Upper lobe of right lung (tissue), 1 donor: ENCODE data around the gene ROGDI. TPM values are rescaled to one million over a fixed set of nuclear protein-coding genes. Genes with fewer than 3 reads are reported as not detected.

Source experiments
- ATAC-seq: fragments of 200-7000 bp; cut with Tn5 transposase; one replicate; pipeline ENCODE4 v1.9.1; 2020; ENCODE audit warnings: mild to moderate bottlenecking, moderate library complexity
- DNase-seq: peaks from one replicate; pipeline ENCODE4 v3.0.0-alpha.2; 2020
- H3K27ac ChIP-seq: fragments of 200-600 bp; one replicate; pipeline ENCODE4 v1.8.0; 2022
- H3K27me3 ChIP-seq: fragments of 200-600 bp; one replicate; pipeline ENCODE4 v1.8.0; 2022; ENCODE audit warnings: mild to moderate bottlenecking
- H3K36me3 ChIP-seq: fragments of 200-600 bp; one replicate; pipeline ENCODE4 v1.8.0; 2022
- H3K4me1 ChIP-seq: fragments of 200-600 bp; one replicate; pipeline ENCODE4 v1.8.0; 2022
- H3K4me3 ChIP-seq: fragments of 200-600 bp; one replicate; pipeline ENCODE4 v1.8.0; 2022; ENCODE audit warnings: mild to moderate bottlenecking
- H3K9me3 ChIP-seq: fragments of 200-600 bp; one replicate; pipeline ENCODE4 v1.8.0; 2022
- CTCF ChIP-seq: fragments of 200-600 bp; IDR thresholded peaks from one replicate; pipeline ENCODE4 v1.8.0; 2022; ENCODE audit warnings: antibody characterized with exemption
- intact Hi-C: fragments of 100-400 bp; cut with DNase I; formaldehyde crosslinking; loops from one replicate; pipeline ENCODE4 v1.11.0; 2022
- total RNA-seq: library from RNA; stranded (reverse); fragmentation: NEBNext Ultra II Directional; extraction: Animal tissue kit (Norgen Biotek cat#: 25700); gene quantifications from one replicate; pipeline ENCODE4 v1.2.1, GENCODE V29; 2021
- donor health status: DM: no; HTN: yes; CAD: no; lungs with severe emphysema.

Gene ROGDI
- total RNA-seq, 1 donor from 2014 or later: 21.8 TPM

GRCh38 chr16:4752351-4753100, 49.9 kb downstream of the ROGDI start:
- Histone ChIP-seq H3K36me3 (peaks cover 64% of the 10 kb centered on the region), H3K27me3 (no peaks in the 10 kb centered on the region), H3K27ac (no peak overlapping the region), H3K9me3 (no peaks in the 10 kb centered on the region), H3K4me1 (no peaks in the 10 kb centered on the region), H3K4me3 (no peak overlapping the region)
- no peak for TF ChIP-seq CTCF
- ATAC-seq (no peak), DNase-seq (no peak)
- intact Hi-C loops: no loop called here

- no peaks in the 10 kb centered on the region for H3K9me3 ChIP-seq
- no peak overlapping the region for H3K4me3 ChIP-seq
- intact Hi-C loops: no loop called here
- H3K27me3 ChIP-seq: no peaks in the 10 kb centered on the region
- no peak overlapping the region for H3K27ac ChIP-seq
- H3K36me3 ChIP-seq: peaks cover 53% of the 10 kb centered on the region
- ATAC-seq (no peak), DNase-seq (no peak)
- TF ChIP-seq CTCF: no peak
- H3K4me1 ChIP-seq: no peaks in the 10 kb centered on the region
Measured at GRCh38 chr16:4750896-4751295, 51.5 kb downstream of the ROGDI start.

GRCh38 chr16:4749700-4750257, 52.7 kb downstream of the ROGDI start:
- peaks cover 42% of the 10 kb centered on the region for H3K36me3 ChIP-seq
- no peak for DNase-seq

GRCh38 chr16:4748682-4749411, 53.6 kb downstream of the ROGDI start:
- Histone ChIP-seq H3K27ac (no peak overlapping the region), H3K4me1 (no peaks in the 10 kb centered on the region), H3K9me3 (no peaks in the 10 kb centered on the region), H3K4me3 (no peak overlapping the region), H3K36me3 (peaks cover 37% of the 10 kb centered on the region), H3K27me3 (no peaks in the 10 kb centered on the region)
- no peak for DNase-seq
- TF ChIP-seq CTCF: no peak
- intact Hi-C loops: no loop called here
- ATAC-seq: no peak

More at GRCh38 chr16:4749700-4750257, 52.7 kb downstream of the ROGDI start:
- ATAC-seq: no peak
- no peaks in the 10 kb centered on the region for H3K27me3 ChIP-seq
- no peak overlapping the region for H3K4me3 ChIP-seq
- H3K27ac ChIP-seq: no peak overlapping the region
- intact Hi-C loops: no loop called here
- TF ChIP-seq CTCF: no peak
- H3K4me1 ChIP-seq: no peaks in the 10 kb centered on the region
- no peaks in the 10 kb centered on the region for H3K9me3 ChIP-seq

- no peak for DNase-seq
- intact Hi-C loops: no loop called here
- no peak for ATAC-seq
Measured at GRCh38 chr16:4747906-4748681, 54.3 kb downstream of the ROGDI start.

More at GRCh38 chr16:4747906-4748681, 54.3 kb downstream of the ROGDI start:
- no peak overlapping the region for H3K27ac ChIP-seq
- no peak overlapping the region for H3K4me3 ChIP-seq
- no peaks in the 10 kb centered on the region for H3K27me3 ChIP-seq
- no peaks in the 10 kb centered on the region for H3K4me1 ChIP-seq
- no peaks in the 10 kb centered on the region for H3K9me3 ChIP-seq
- TF ChIP-seq CTCF: no peak
- peaks cover 30% of the 10 kb centered on the region for H3K36me3 ChIP-seq
